HepG2 (cell line): ENCODE data around the gene B4GALT5. TPM values are rescaled to one million over a fixed set of nuclear protein-coding genes. Genes with fewer than 3 reads are reported as not detected.
A peak's percentile ranks its signal among the peaks of the same experiment; 100 is the strongest.

Experiments
- ATAC-seq: fragments of 200-7000 bp; cut with Tn5 transposase; 3 replicates; pipeline ENCODE4 v1.9.1; 2020; ENCODE audit warnings: mild to moderate bottlenecking, moderate library complexity
- BruUV-seq: library from RNA; stranded (reverse); fragments of 400-500 nt; replicated peaks from 2 replicates; lab custom pipeline; 2021; lab: Mats Ljungman, UMichigan
- CTCF ChIA-PET: fragments of 300-600 bp; formaldehyde crosslinking; extraction: SDS; loops from one replicate; lab custom pipeline; 2021; ENCODE audit warnings: low total read pairs, inconsistent platforms, low intra/inter-chr PET ratio; lab: Yijun Ruan, JAX
- POLR2A ChIA-PET: fragments of 350-600 bp; sonication (Branson Sonifier 250); formaldehyde crosslinking; loops from one replicate; lab custom pipeline; 2020; ENCODE audit warnings: antibody characterized with exemption, inconsistent platforms; lab: Yijun Ruan, JAX
- DNase-seq: peaks from one replicate; pipeline ENCODE4 v3.0.0-alpha.2; 2015; ENCODE audit warnings: low spot score
- FAIRE-seq: peaks from 3 replicates; lab custom pipeline; 2011; peaks lifted over from hg19 to GRCh38; lab: Jason Lieb, UNC
- H2AFZ ChIP-seq: one replicate; pipeline ENCODE4 v1.6.1; 2011; ENCODE audit warnings: low read length, inconsistent platforms
- H3K27ac ChIP-seq: fragments of 300-600 bp; 3 replicates; pipeline ENCODE4 v1.8.0; 2011; ENCODE audit warnings: mixed run types, mild to moderate bottlenecking, mixed read lengths, low read length, inconsistent platforms; ENCODE audit not compliant: insufficient read depth; ENCODE audit errors: extremely low read length
- H3K27me3 ChIP-seq, 2 experiments: fragments of 200-600 bp in 1 of 2; 2 replicates in 1 of 2; 3 replicates in 1 of 2; pipeline versions ENCODE4 v1.6.0 to v1.8.0; 2011; ENCODE audit warnings: low read length in 2 of 2, mild to moderate bottlenecking in 2 of 2, moderate library complexity in 2 of 2, inconsistent platforms in 1 of 2; ENCODE audit not compliant: insufficient read depth in 2 of 2, control insufficient read depth in 1 of 2
- H3K36me3 ChIP-seq, 2 experiments: fragments of 200-600 bp in 1 of 2; replicated peaks in 1 of 2; 2 replicates in 1 of 2; 3 replicates in 1 of 2; pipeline versions ENCODE4 v1.5.1 to v1.8.0; 2011; ENCODE audit warnings: low read length in 2 of 2, inconsistent platforms in 1 of 2; ENCODE audit not compliant: insufficient read depth in 2 of 2, control insufficient read depth in 1 of 2
- H3K4me1 ChIP-seq: 2 replicates; pipeline ENCODE4 v1.5.1; 2012; ENCODE audit warnings: low read length, inconsistent platforms; ENCODE audit not compliant: insufficient read depth
- H3K4me2 ChIP-seq: 2 replicates; pipeline ENCODE4 v1.6.0; 2011; ENCODE audit warnings: low read depth, low read length, inconsistent platforms
- H3K4me3 ChIP-seq, 3 experiments: fragments of 200-600 bp in 1 of 3; sonication (generic), shearing (Covaris generic) in 1 of 3; replicated peaks in 1 of 3; 2 replicates each; pipeline ENCODE4 v1.5.1; 2011 to 2016; ENCODE audit warnings: low read length in 3 of 3, inconsistent platforms in 2 of 3, low read depth in 2 of 3, mild to moderate bottlenecking in 2 of 3, control low read depth in 1 of 3, mixed read lengths in 1 of 3; ENCODE audit not compliant: insufficient read depth in 1 of 3
- H3K79me2 ChIP-seq: one replicate; pipeline ENCODE4 v1.6.1; 2011; ENCODE audit warnings: low read length, inconsistent platforms; ENCODE audit not compliant: insufficient read depth
- H3K9ac ChIP-seq: 2 replicates; pipeline ENCODE4 v1.6.0; 2011; ENCODE audit warnings: mild to moderate bottlenecking, low read depth, low read length, inconsistent platforms; ENCODE audit not compliant: insufficient read depth
- H3K9me3 ChIP-seq: 2 replicates; pipeline ENCODE4 v1.5.1; 2012; ENCODE audit warnings: mild to moderate bottlenecking, low read length
- H4K20me1 ChIP-seq: 2 replicates; pipeline ENCODE4 v1.6.0; 2011; ENCODE audit warnings: inconsistent platforms, mild to moderate bottlenecking, low read length, moderate library complexity; ENCODE audit not compliant: insufficient read depth
- BCL6 ChIP-seq: IDR thresholded peaks from 2 replicates; pipeline ENCODE4 v1.6.1; 2016; ENCODE audit warnings: missing genetic modification reagents, missing compliant biosample characterization
- HMG20A ChIP-seq: IDR thresholded peaks from 2 replicates; pipeline ENCODE4 v1.6.1; 2016; ENCODE audit warnings: borderline replicate concordance
- POLR2A ChIP-seq, 2 experiments: IDR thresholded peaks; 2 replicates each; pipeline ENCODE4 v1.6.1; 2011; ENCODE audit warnings: low read depth in 2 of 2, low read length in 2 of 2, mild to moderate bottlenecking in 1 of 2, moderate library complexity in 1 of 2; ENCODE audit not compliant: insufficient read depth in 1 of 2
- RBM22 ChIP-seq: fragments of 200-400 bp; formaldehyde crosslinking; optimal IDR thresholded peaks from 2 replicates; pipeline ENCODE3; 2017; ENCODE audit warnings: mild to moderate bottlenecking, low read length, moderate library complexity
- SOX13 ChIP-seq, 3 experiments: fragments of 450-650 bp in 1 of 3; sonication (generic) in 1 of 3; formaldehyde crosslinking in 1 of 3; IDR thresholded peaks in 2 of 3; conservative IDR thresholded peaks in 1 of 3; 2 replicates each; pipeline versions ENCODE4 v1.5.0 to v1.6.1; 2016 to 2020; ENCODE audit warnings: antibody characterized with exemption in 1 of 3, mild to moderate bottlenecking in 1 of 3, missing compliant biosample characterization in 1 of 3, missing genetic modification reagents in 1 of 3, moderate library complexity in 1 of 3
- TP53 ChIP-seq: sonication (generic); formaldehyde crosslinking; conservative IDR thresholded peaks from 2 replicates; pipeline ENCODE4 v1.4.0; 2020; ENCODE audit warnings: missing genetic modification reagents
- ZNF362 ChIP-seq: sonication (generic); formaldehyde crosslinking; IDR thresholded peaks from 2 replicates; pipeline ENCODE4 v1.4.0; 2020; ENCODE audit warnings: missing genetic modification reagents, mild to moderate bottlenecking, borderline replicate concordance
- ZNF644 ChIP-seq: IDR thresholded peaks from 2 replicates; pipeline ENCODE4 v1.6.1; 2016; ENCODE audit warnings: low read depth
- WGBS: methylation state at CpG from one replicate; pipeline ENCODE4 v1.1.6; 2017; ENCODE audit warnings: low lambda C conversion rate; 5-methylcytosine and 5-hydroxymethylcytosine counted together
- in situ Hi-C: cut with HindIII; loops from 2 replicates; pipeline ENCODE4 v1.10.0; 2017; ENCODE audit warnings: low pct_unique_long_range_greater_than_20kb; ENCODE audit not compliant: extremely low pct_ligation_motif_present
- intact Hi-C: fragments of 100-400 bp; cut with micrococcal nuclease; formaldehyde crosslinking; loops from one replicate; pipeline ENCODE4 v1.10.0; 2022; ENCODE audit not compliant: unreplicated experiment
- polyA plus RNA-seq, 8 experiments: library from polyadenylated mRNA; depleted of rRNA in 3 of 8; stranded (reverse) in 7 of 8; unstranded in 1 of 8; fragments of >200 nt; fragmentation: Illumina TruSeq in 4 of 8; extraction: Trizol in 4 of 8; gene quantifications; 2 replicates each; pipeline versions ENCODE4 v1.2.1 to v1.2.3, GENCODE V29; 2011 to 2016; ENCODE audit warnings: low read depth in 4 of 8, missing spikeins in 1 of 8, mixed read lengths in 1 of 8; ENCODE audit not compliant: insufficient read depth in 1 of 8
- total RNA-seq, 5 experiments: library from RNA; depleted of rRNA; stranded (reverse); fragments of >200 nt; fragmentation: Illumina TruSeq; extraction: Trizol; gene quantifications; 2 replicates each; pipeline ENCODE4 v1.2.3, GENCODE V29; 2016; ENCODE audit warnings: low read depth in 1 of 5
- TF ChIP-seq, protein P1 (sequence below): sonication (generic); formaldehyde crosslinking; IDR thresholded peaks from 2 replicates; pipeline ENCODE4 v1.4.0; 2020; ENCODE audit warnings: low read depth, missing genetic modification reagents

Gene B4GALT5
- total and polyA plus RNA-seq, 2 of the 13 experiments (the other 11 are each of a cell fraction or from before 2014, with no cell fraction given): 27.3 to 30.9 TPM

DNA sequence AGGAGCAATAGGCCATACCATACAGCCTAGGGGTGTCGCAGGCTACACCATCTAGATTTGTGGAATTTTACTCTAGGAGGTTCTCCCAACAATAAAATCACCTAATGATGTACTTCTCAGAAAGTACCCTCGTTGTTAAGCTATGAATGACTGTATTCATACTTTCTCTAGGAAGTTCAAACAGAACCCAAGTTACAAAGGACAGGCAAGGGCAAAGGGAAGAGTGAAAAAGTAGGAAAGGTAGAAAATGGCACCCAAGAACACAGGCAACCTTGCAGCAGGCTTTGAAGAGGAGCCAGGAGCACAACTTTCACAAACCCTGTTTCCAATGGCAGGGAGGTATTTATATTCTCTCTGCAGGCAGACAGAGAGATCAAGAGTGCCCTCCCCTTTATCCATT is 67.2 kb downstream of the B4GALT5 start:
- TF ChIP-seq SOX13 (IDR thresholded peaks at IDR 0.05) (no peak), SOX13 (CRISPR knock-in tag; conservative IDR thresholded peaks at IDR 0.05 in 1 of 2, IDR thresholded peaks at IDR 0.05 in 1 of 2) (peak in 1 of 2 experiments; percentile 46; a peak in 1 of 4 replicates), BCL6 (CRISPR knock-in tag) (peak; percentile 95), ZNF362 (CRISPR knock-in tag) (no peak), ZNF644 (CRISPR knock-in tag) (peak; percentile 66; the same call in 1 of the 2 replicates), RBM22 (peak; percentile 17), POLR2A (IDR thresholded peaks at IDR 0.05; ENCODE audit: insufficient read depth in 1 of 2, low read depth in 2 of 2, low read length in 2 of 2) (no peak), HMG20A (CRISPR knock-in tag) (no peak), TP53 (no peak)
- TF ChIP-seq, protein P1, sequence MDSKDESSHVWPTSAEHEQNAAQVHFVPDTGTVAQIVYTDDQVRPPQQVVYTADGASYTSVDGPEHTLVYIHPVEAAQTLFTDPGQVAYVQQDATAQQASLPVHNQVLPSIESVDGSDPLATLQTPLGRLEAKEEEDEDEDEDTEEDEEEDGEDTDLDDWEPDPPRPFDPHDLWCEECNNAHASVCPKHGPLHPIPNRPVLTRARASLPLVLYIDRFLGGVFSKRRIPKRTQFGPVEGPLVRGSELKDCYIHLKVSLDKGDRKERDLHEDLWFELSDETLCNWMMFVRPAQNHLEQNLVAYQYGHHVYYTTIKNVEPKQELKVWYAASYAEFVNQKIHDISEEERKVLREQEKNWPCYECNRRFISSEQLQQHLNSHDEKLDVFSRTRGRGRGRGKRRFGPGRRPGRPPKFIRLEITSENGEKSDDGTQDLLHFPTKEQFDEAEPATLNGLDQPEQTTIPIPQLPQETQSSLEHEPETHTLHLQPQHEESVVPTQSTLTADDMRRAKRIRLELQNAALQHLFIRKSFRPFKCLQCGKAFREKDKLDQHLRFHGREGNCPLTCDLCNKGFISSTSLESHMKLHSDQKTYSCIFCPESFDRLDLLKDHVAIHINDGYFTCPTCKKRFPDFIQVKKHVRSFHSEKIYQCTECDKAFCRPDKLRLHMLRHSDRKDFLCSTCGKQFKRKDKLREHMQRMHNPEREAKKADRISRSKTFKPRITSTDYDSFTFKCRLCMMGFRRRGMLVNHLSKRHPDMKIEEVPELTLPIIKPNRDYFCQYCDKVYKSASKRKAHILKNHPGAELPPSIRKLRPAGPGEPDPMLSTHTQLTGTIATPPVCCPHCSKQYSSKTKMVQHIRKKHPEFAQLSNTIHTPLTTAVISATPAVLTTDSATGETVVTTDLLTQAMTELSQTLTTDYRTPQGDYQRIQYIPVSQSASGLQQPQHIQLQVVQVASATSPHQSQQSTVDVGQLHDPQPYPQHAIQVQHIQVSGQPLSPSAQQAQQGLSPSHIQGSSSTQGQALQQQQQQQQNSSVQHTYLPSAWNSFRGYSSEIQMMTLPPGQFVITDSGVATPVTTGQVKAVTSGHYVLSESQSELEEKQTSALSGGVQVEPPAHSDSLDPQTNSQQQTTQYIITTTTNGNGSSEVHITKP (CRISPR knock-in tag): peak; percentile 64; the same call in 1 of the 2 replicates
- Histone ChIP-seq H3K4me3 (no peak overlapping the region), H3K4me2 (no peak overlapping the region), H3K27me3 (no peaks in the 10 kb centered on the region), H4K20me1 (no peaks in the 10 kb centered on the region), H3K4me1 (peaks cover 39% of the 10 kb centered on the region), H2AFZ (no peak overlapping the region), H3K9me3 (no peaks in the 10 kb centered on the region), H3K27ac (peak overlapping the region; percentile 1), H3K9ac (no peak overlapping the region), H3K36me3 (peaks cover 30 to 75% of the 10 kb centered on the region in 2 experiments), H3K79me2 (no peaks in the 10 kb centered on the region)
- CTCF ChIA-PET: no interaction called here
- no TSS peak for BruUV-seq
- DNase-seq (no peak), FAIRE-seq (no peak), ATAC-seq (no peak)
- in situ Hi-C loops (no loop called here), intact Hi-C loops (no loop called here)
- 61% methylated on average over 2 of the region's 2 CpGs for WGBS
- POLR2A ChIA-PET: no interaction called here
